Stomach (tissue), 9 donors: ENCODE data around the gene CCR7. TPM values are rescaled to one million over a fixed set of nuclear protein-coding genes. Genes with fewer than 3 reads are reported as not detected.

ENCODE experiments used
- DNase-seq, 2 donors: peaks; one replicate each; pipeline versions ENCODE4 v3.0.0 to v3.0.0-alpha.2; 2013 to 2019
- H3K27ac ChIP-seq, 5 donors: fragments of 200-600 bp in 4 of 5; sonication (generic) in 4 of 5; one replicate each; pipeline ENCODE4 v1.5.1; 2013 to 2019; ENCODE audit warnings: mild to moderate bottlenecking in 1 of 5, moderate library complexity in 1 of 5
- H3K27me3 ChIP-seq, 3 donors: fragments of 200-600 bp; sonication (generic); one replicate each; pipeline ENCODE4 v1.5.1; 2017 to 2019; ENCODE audit warnings: mixed run types in 1 of 3
- H3K36me3 ChIP-seq, 4 donors: fragments of 200-600 bp; sonication (generic); 1 replicate in 3 of 4; 2 replicates in 1 of 4; pipeline ENCODE4 v1.5.1; 2016 to 2019
- H3K4me1 ChIP-seq, 4 donors: fragments of 200-600 bp; sonication (generic); one replicate each; pipeline ENCODE4 v1.5.1; 2016 to 2019
- H3K4me3 ChIP-seq, 4 donors: fragments of 200-600 bp; sonication (generic) in 3 of 4; one replicate each; pipeline ENCODE4 v1.5.1; 2016 to 2019; ENCODE audit warnings: mild to moderate bottlenecking in 1 of 4
- H3K9me3 ChIP-seq, 4 donors: fragments of 200-600 bp; sonication (generic); one replicate each; pipeline ENCODE4 v1.5.1; 2016 to 2019
- EP300 ChIP-seq: sonication (generic); formaldehyde crosslinking; IDR thresholded peaks from one replicate; pipeline ENCODE4 v1.6.1; 2017; ENCODE audit warnings: antibody characterized with exemption
- POLR2A ChIP-seq, 4 donors: fragments of 450-650 bp; IDR thresholded peaks; one replicate each; pipeline ENCODE4 v1.6.1; 2016; ENCODE audit warnings: antibody characterized with exemption in 4 of 4, control low read depth in 2 of 4, mild to moderate bottlenecking in 1 of 4, moderate library complexity in 1 of 4
- POLR2AphosphoS5 ChIP-seq, 3 donors: sonication (generic); formaldehyde crosslinking; IDR thresholded peaks; one replicate each; pipeline ENCODE4 v1.6.1; 2016; ENCODE audit warnings: antibody characterized with exemption in 3 of 3
- WGBS, 5 donors: extraction: QIAGEN DNeasy Blood & Tissue Kit in 3 of 5; methylation state at CpG; one replicate each; pipeline versions ENCODE4 v1.1.5 to v1.1.7; 2013 to 2018; 5-methylcytosine and 5-hydroxymethylcytosine counted together
- intact Hi-C: fragments of 100-400 bp; cut with DNase I; formaldehyde crosslinking; loops from one replicate; pipeline ENCODE4 v1.15.1; 2023; ENCODE audit warnings: low total_unique reads
- polyA plus RNA-seq, 3 donors: library from polyadenylated mRNA; stranded (reverse); fragments of 200-250 nt; gene quantifications; one replicate each; pipeline ENCODE4 v1.2.3, GENCODE V29; 2013
- total RNA-seq, 5 donors: library from RNA; depleted of rRNA; stranded (reverse); fragments of >200 nt; gene quantifications; one replicate each; pipeline versions ENCODE4 v1.1.0 to v1.2.3, GENCODE V29; 2014 to 2016
- TF ChIP-seq, protein P1 (sequence below), 7 experiments: fragments of 450-650 bp in 4 of 7; fragments of 200-600 bp in 3 of 7; sonication (generic) in 3 of 7; IDR thresholded peaks; one replicate each; pipeline ENCODE4 v1.5.1; 2016 to 2019; ENCODE audit warnings: antibody characterized with exemption in 7 of 7, control low read depth in 2 of 7, mild to moderate bottlenecking in 1 of 7
- donor health status: healthy with polysubstance abuse.
- donor health status: Bipolar disorder and iron deficiency.
- donor health status: healthy.

The CCR7 gene
- total and polyA plus RNA-seq, 8 donors = 0.92 to 3.1 (median 1.4) TPM; not detected in 5

DNA sequence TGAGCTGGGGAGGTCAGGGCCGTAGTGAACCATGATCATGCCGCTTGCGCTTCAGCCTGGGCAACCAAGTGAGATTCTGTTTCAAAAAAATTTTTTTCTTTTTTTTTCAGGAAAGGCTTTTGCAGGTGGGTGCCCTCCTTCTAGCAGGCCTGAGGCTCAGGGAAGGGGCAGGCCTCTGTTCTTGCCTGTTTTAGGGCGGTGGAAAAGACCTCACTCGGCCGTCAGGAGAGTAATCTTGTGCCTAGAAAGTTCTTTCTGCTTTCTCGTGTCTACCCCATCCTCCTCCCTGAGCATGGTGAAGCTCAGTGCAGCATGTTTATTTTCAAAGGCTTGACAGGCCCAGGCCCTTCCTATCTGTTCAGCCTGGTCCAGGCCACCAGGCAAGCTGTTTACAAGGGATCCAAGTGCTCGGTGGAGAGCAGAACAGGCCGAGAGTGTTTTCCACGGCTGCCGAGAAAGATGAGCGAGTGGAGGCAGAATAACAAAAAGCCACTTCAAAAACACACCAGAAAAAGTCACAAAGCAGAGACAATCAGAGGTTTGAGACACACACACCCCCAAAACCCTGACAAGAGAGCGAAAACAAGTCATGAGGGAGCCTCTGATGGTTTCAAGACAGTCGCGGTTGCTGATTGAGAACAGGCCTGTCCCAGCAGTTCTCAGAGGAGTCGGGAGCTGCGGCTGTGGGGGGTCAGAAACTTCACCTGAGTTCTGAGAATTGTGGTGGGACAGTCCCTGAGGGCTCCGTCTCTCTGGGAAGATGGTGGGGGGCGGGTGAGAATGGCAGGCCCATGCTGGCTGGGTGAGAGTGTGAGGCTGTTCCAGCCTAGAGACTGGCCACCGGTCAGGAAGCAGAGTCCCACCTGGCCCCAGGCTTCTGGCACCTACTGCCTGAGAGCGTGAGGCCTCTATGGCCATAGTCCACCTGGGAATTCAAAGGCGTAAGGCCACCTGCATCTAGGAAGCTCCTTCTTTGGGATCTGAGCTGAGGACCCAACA, 37.5 kb upstream of the CCR7 start:
- Histone ChIP-seq H3K36me3 (no peaks in the 10 kb centered on the region), H3K4me3 (no peak overlapping the region), H3K27ac (peak overlapping the region in 2 of 5 donors; percentile 46 to 68), H3K4me1 (peaks cover 0 to 20% (median 7%) of the 10 kb centered on the region in 4 donors), H3K27me3 (no peaks in the 10 kb centered on the region), H3K9me3 (no peaks in the 10 kb centered on the region)
- TF ChIP-seq, protein P1, sequence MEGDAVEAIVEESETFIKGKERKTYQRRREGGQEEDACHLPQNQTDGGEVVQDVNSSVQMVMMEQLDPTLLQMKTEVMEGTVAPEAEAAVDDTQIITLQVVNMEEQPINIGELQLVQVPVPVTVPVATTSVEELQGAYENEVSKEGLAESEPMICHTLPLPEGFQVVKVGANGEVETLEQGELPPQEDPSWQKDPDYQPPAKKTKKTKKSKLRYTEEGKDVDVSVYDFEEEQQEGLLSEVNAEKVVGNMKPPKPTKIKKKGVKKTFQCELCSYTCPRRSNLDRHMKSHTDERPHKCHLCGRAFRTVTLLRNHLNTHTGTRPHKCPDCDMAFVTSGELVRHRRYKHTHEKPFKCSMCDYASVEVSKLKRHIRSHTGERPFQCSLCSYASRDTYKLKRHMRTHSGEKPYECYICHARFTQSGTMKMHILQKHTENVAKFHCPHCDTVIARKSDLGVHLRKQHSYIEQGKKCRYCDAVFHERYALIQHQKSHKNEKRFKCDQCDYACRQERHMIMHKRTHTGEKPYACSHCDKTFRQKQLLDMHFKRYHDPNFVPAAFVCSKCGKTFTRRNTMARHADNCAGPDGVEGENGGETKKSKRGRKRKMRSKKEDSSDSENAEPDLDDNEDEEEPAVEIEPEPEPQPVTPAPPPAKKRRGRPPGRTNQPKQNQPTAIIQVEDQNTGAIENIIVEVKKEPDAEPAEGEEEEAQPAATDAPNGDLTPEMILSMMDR (IDR thresholded peaks at IDR 0.05) = no peak
- TF ChIP-seq POLR2AphosphoS5 (IDR thresholded peaks at IDR 0.05) (no peak), EP300 (no peak), POLR2A (IDR thresholded peaks at IDR 0.05) (no peak)
- DNase-seq = peak in 1 of 2 donors; percentile 55
- intact Hi-C loops = no loop called here
- WGBS, 5 donors = 71 to 84% (median 82%) methylated on average over 20 to 22 of the region's 22 CpGs

DNA sequence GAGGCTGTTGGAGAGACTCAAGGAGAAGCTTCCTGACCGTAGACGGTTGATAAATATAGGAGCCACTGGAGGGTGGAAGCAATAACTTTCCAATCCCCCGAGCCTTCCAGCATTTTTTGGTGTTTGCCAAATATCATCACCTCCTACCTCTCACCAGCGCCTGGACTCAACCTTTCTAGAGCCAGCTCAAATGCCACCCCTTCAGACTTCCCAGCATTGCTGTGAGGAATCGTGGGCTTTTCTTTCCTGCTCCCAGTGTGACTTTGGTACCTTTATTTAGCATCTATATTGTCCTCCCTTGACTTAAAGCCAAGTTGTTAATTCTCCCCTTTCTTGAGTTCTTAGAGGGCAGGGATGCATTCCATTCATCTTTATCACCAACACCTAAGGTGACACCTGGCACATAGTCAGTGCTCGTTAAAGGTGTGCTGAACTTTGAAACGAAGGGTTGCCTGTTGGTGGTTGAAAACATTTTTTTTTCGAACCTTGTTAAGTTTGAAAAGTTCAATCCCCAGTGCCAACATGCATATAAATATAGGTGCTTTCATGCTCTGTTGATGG, 35.3 kb upstream of the CCR7 start:
- Histone ChIP-seq H3K9me3 (no peaks in the 10 kb centered on the region), H3K27me3 (no peaks in the 10 kb centered on the region), H3K27ac (no peak overlapping the region), H3K4me1 (peaks cover 0 to 20% (median 3%) of the 10 kb centered on the region in 4 donors), H3K4me3 (no peak overlapping the region), H3K36me3 (no peaks in the 10 kb centered on the region)
- TF ChIP-seq POLR2AphosphoS5 (IDR thresholded peaks at IDR 0.05) (no peak), POLR2A (IDR thresholded peaks at IDR 0.05) (no peak), EP300 (no peak)
- TF ChIP-seq, protein P1 (IDR thresholded peaks at IDR 0.05) = no peak
- intact Hi-C loops = no loop called here
- DNase-seq = no peak
- 68 to 77% (median 74%) methylated on average over 8 of the region's 8 CpGs for WGBS, 5 donors

DNA sequence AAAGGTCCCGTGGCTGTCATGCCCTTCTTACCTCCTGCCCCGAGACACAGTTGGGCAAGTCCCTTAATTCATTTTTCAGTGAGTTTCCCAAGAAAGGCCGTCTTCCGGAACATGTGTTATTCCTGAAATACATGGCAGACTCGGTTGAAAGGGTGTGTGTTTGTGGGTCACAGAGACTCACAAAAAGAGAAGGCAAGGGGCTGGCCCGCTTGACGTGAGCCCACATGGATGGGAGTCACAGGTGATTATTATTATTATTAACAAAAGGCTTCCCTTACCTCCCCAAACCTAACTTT, 34.1 kb upstream of the CCR7 start:
- no peak for DNase-seq
- Histone ChIP-seq H3K36me3 (no peaks in the 10 kb centered on the region), H3K4me3 (no peak overlapping the region), H3K27me3 (no peaks in the 10 kb centered on the region), H3K9me3 (no peaks in the 10 kb centered on the region), H3K27ac (peak overlapping the region in 2 of 5 donors; percentile 47 to 78), H3K4me1 (peaks cover 0 to 20% (median 3%) of the 10 kb centered on the region in 4 donors)
- TF ChIP-seq EP300 = no peak
- no peak for TF ChIP-seq POLR2AphosphoS5 (IDR thresholded peaks at IDR 0.05)
- no peak for TF ChIP-seq POLR2A (IDR thresholded peaks at IDR 0.05)
- TF ChIP-seq, protein P1 (IDR thresholded peaks at IDR 0.05) = no peak
- intact Hi-C loops = no loop called here
- 66 to 77% (median 69%) methylated on average over 7 of the region's 7 CpGs for WGBS, 5 donors

DNA sequence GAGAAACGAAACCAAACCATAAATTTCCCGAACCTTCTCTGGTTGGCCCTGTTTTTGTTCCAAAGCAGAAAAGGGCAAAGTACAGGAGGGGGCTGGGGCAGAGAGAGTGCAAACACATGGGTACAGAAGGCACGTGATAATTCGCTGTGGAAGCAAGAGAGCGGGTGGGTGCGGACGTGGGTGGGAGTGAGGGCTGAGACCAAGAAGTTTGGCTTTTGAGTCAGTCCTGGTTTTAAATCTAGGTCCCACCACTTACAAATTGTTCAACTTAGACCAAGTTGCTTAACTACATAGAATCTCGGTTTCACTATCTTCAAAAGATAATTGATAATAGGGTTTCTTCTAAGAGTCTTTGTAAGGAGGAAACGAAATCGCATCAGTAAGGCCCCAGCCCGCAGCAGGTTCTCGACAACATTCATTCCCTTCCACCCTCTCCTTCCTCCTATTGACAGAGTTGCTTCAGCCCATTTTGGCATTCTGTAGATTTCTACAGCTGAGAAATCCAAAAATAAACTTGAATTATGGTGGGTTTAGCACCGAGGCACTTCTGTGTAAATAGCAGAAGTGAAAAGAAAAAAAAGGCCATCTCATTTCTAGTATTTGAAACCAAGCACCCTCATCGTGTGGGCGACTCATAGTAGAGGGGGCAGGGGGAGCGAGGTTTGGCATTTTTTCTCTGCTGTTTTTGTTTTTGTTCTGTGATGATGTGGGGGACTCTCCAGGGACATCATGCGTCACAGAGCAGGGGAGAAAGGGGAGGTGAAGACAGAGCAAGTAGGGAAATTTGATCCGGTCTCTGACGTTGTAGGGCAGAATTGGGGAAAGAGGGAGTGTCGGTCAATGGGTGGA, 33.6 kb upstream of the CCR7 start:
- intact Hi-C loops = no loop called here
- 58 to 66% (median 61%) methylated on average over 20 of the region's 20 CpGs for WGBS, 5 donors
- TF ChIP-seq POLR2AphosphoS5 (IDR thresholded peaks at IDR 0.05) (no peak), POLR2A (IDR thresholded peaks at IDR 0.05) (no peak), EP300 (no peak)
- TF ChIP-seq, protein P1 (IDR thresholded peaks at IDR 0.05) = no peak

More for the DNA sequence above, 33.6 kb upstream of the CCR7 start:
- peak overlapping the region; percentile 3 to 78 (median 15) for H3K27ac ChIP-seq
- H3K9me3 ChIP-seq = no peaks in the 10 kb centered on the region
- H3K4me1 ChIP-seq = peaks cover 0 to 20% (median 3%) of the 10 kb centered on the region in 4 donors
- H3K27me3 ChIP-seq = no peaks in the 10 kb centered on the region
- peak in 1 of 2 donors; percentile 56 for DNase-seq
- H3K4me3 ChIP-seq = no peak overlapping the region
- H3K36me3 ChIP-seq = no peaks in the 10 kb centered on the region
